IMR-90 (cell line): Measurements from ENCODE around the gene SFTA2. TPM values are rescaled to one million over a fixed set of nuclear protein-coding genes. Genes with fewer than 3 reads are reported as not detected.

Experiments used
- ATAC-seq: fragments of 200-7000 bp; cut with Tn5 transposase; 2 replicates; pipeline ENCODE4 v1.9.1; 2020; ENCODE audit warnings: low read depth, mild to moderate bottlenecking, moderate library complexity
- BruUV-seq: library from RNA; stranded (reverse); fragments of 400-500 nt; replicated peaks from 2 replicates; lab custom pipeline; 2021; lab: Mats Ljungman, UMichigan
- CTCF ChIA-PET: fragments of 300-600 bp; formaldehyde crosslinking; extraction: SDS; loops from one replicate; lab custom pipeline; 2021; ENCODE audit warnings: antibody characterized with exemption; lab: Yijun Ruan, JAX
- POLR2A ChIA-PET: fragments of 300-600 bp; sonication (Branson Sonifier 250); formaldehyde crosslinking; loops from one replicate; lab custom pipeline; 2022; ENCODE audit warnings: antibody characterized with exemption; ENCODE audit not compliant: unreplicated experiment; lab: Charles Lee
- DNase-seq: peaks from one replicate; pipeline ENCODE4 v3.0.0; 2013
- H2AFZ ChIP-seq: replicated peaks from 2 replicates; pipeline ENCODE3; 2013; ENCODE audit warnings: low read length, mild to moderate bottlenecking; ENCODE audit not compliant: poor library complexity
- H2AK5ac ChIP-seq: 2 replicates; pipeline ENCODE4 v1.6.1; 2013; ENCODE audit warnings: low read depth, low read length, inconsistent platforms
- H2AK9ac ChIP-seq: replicated peaks from 2 replicates; pipeline ENCODE3; 2013; ENCODE audit warnings: mild to moderate bottlenecking, low read depth, low read length, moderate library complexity; ENCODE audit not compliant: poor library complexity
- H2BK120ac ChIP-seq: 2 replicates; pipeline ENCODE4 v1.6.1; 2013; ENCODE audit warnings: low read depth, low read length, inconsistent platforms
- H2BK15ac ChIP-seq: 3 replicates; pipeline ENCODE4 v1.6.1; 2013; ENCODE audit warnings: low read depth, low read length, inconsistent platforms
- H2BK20ac ChIP-seq: 2 replicates; pipeline ENCODE4 v1.6.1; 2013; ENCODE audit warnings: low read depth, mild to moderate bottlenecking, inconsistent platforms, low read length, moderate library complexity
- H2BK5ac ChIP-seq: 2 replicates; pipeline ENCODE4 v1.6.1; 2013; ENCODE audit warnings: mild to moderate bottlenecking, low read depth, low read length, inconsistent platforms; ENCODE audit not compliant: poor library complexity, severe bottlenecking
- H3K14ac ChIP-seq: replicated peaks from 2 replicates; pipeline ENCODE4 v1.6.1; 2013; ENCODE audit warnings: low read depth, low read length, inconsistent platforms
- H3K18ac ChIP-seq: 2 replicates; pipeline ENCODE4 v1.6.1; 2013; ENCODE audit warnings: low read depth, low read length, control low read depth
- H3K23ac ChIP-seq: 2 replicates; pipeline ENCODE4 v1.6.1; 2013; ENCODE audit warnings: low read depth, low read length, inconsistent platforms
- H3K27ac ChIP-seq: 2 replicates; pipeline ENCODE4 v1.5.1; 2013; ENCODE audit warnings: mild to moderate bottlenecking, control low read depth, low read length; ENCODE audit not compliant: insufficient read depth
- H3K27me3 ChIP-seq: 2 replicates; pipeline ENCODE4 v1.6.1; 2013; ENCODE audit warnings: low read length; ENCODE audit not compliant: control insufficient read depth, insufficient read depth
- H3K36me3 ChIP-seq: 2 replicates; pipeline ENCODE4 v1.6.1; 2013; ENCODE audit warnings: low read length, mixed read lengths; ENCODE audit not compliant: control insufficient read depth, insufficient read depth
- H3K4ac ChIP-seq: 2 replicates; pipeline ENCODE4 v1.6.1; 2013; ENCODE audit warnings: low read depth, low read length, inconsistent platforms
- H3K4me1 ChIP-seq: 2 replicates; pipeline ENCODE4 v1.6.1; 2013; ENCODE audit warnings: low read length, mixed read lengths; ENCODE audit not compliant: control insufficient read depth, insufficient read depth
- H3K4me2 ChIP-seq: 2 replicates; pipeline ENCODE4 v1.6.1; 2013; ENCODE audit warnings: low read depth, mild to moderate bottlenecking, control low read depth, low read length, moderate library complexity
- H3K4me3 ChIP-seq: 2 replicates; pipeline ENCODE4 v1.5.1; 2013; ENCODE audit warnings: low read depth, mild to moderate bottlenecking, control low read depth, low read length, moderate library complexity; ENCODE audit not compliant: insufficient read depth
- H3K56ac ChIP-seq: 2 replicates; pipeline ENCODE4 v1.6.1; 2013; ENCODE audit warnings: low read length, inconsistent platforms; ENCODE audit not compliant: insufficient read depth; ENCODE audit errors: extremely low read depth
- H3K79me1 ChIP-seq, 2 experiments: 2 replicates each; pipeline ENCODE4 v1.6.1; 2013; ENCODE audit warnings: low read length in 2 of 2, inconsistent platforms in 1 of 2, low read depth in 1 of 2
- H3K9ac ChIP-seq: 2 replicates; pipeline ENCODE4 v1.6.1; 2013; ENCODE audit warnings: low read depth, low read length, control low read depth
- H3K9me1 ChIP-seq: 2 replicates; pipeline ENCODE4 v1.6.1; 2013; ENCODE audit warnings: low read length, inconsistent platforms; ENCODE audit not compliant: insufficient read depth
- H3K9me3 ChIP-seq: 2 replicates; pipeline ENCODE4 v1.6.1; 2013; ENCODE audit warnings: low read length; ENCODE audit not compliant: control insufficient read depth, insufficient read depth
- H4K20me1 ChIP-seq: 2 replicates; pipeline ENCODE4 v1.6.1; 2013; ENCODE audit warnings: low read length, inconsistent platforms; ENCODE audit not compliant: insufficient read depth
- H4K5ac ChIP-seq: 2 replicates; pipeline ENCODE4 v1.6.1; 2013; ENCODE audit warnings: mild to moderate bottlenecking, low read depth, low read length, control low read depth
- H4K8ac ChIP-seq, 2 experiments: 2 replicates each; pipeline ENCODE4 v1.6.1; 2013; ENCODE audit warnings: low read depth in 2 of 2, low read length in 2 of 2, control low read depth in 1 of 2, inconsistent platforms in 1 of 2
- H4K91ac ChIP-seq: 2 replicates; pipeline ENCODE4 v1.6.1; 2013; ENCODE audit warnings: low read depth, low read length, inconsistent platforms; ENCODE audit not compliant: insufficient read depth
- BHLHE40 ChIP-seq: fragments of 150-350 bp; IDR thresholded peaks from 2 replicates; pipeline ENCODE4 v1.6.1; 2016; ENCODE audit warnings: mild to moderate bottlenecking, low read depth, low read length
- CHD1 ChIP-seq: IDR thresholded peaks from 2 replicates; pipeline ENCODE4 v1.6.1; 2012; ENCODE audit warnings: low read depth, low read length, improper control_type of control experiment
- CTCF ChIP-seq: conservative IDR thresholded peaks from 2 replicates; pipeline ENCODE4 v1.5.1; 2012; ENCODE audit warnings: mild to moderate bottlenecking, low read depth, low read length, improper control_type of control experiment
- ELK1 ChIP-seq: fragments of 150-350 bp; IDR thresholded peaks from 2 replicates; pipeline ENCODE4 v1.6.1; 2016; ENCODE audit warnings: low read depth, mild to moderate bottlenecking, low read length, moderate library complexity, borderline replicate concordance
- FOS ChIP-seq: fragments of 150-350 bp; IDR thresholded peaks from 2 replicates; pipeline ENCODE4 v1.6.1; 2016; ENCODE audit warnings: low read depth, low read length
- MAFK ChIP-seq: IDR thresholded peaks from 2 replicates; pipeline ENCODE4 v1.6.1; 2012; ENCODE audit warnings: low read depth, low read length, improper control_type of control experiment
- MAZ ChIP-seq: IDR thresholded peaks from 2 replicates; pipeline ENCODE4 v1.6.1; 2012; ENCODE audit warnings: low read depth, mild to moderate bottlenecking, low read length, improper control_type of control experiment, moderate library complexity, borderline replicate concordance
- MXI1 ChIP-seq: IDR thresholded peaks from 2 replicates; pipeline ENCODE4 v1.6.1; 2012; ENCODE audit warnings: low read depth, mild to moderate bottlenecking, low read length, moderate library complexity, borderline replicate concordance
- NFE2L2 ChIP-seq: fragments of 150-350 bp; IDR thresholded peaks from 2 replicates; pipeline ENCODE4 v1.6.1; 2016; ENCODE audit warnings: low read depth, mild to moderate bottlenecking, low read length
- POLR2A ChIP-seq: IDR thresholded peaks from 2 replicates; pipeline ENCODE4 v1.6.1; 2012; ENCODE audit warnings: mild to moderate bottlenecking, low read depth, low read length
- RAD21 ChIP-seq: IDR thresholded peaks from 2 replicates; pipeline ENCODE4 v1.6.1; 2012; ENCODE audit warnings: low read length, improper control_type of control experiment
- RCOR1 ChIP-seq: IDR thresholded peaks from 2 replicates; pipeline ENCODE4 v1.6.1; 2012; ENCODE audit warnings: mild to moderate bottlenecking, low read length, improper control_type of control experiment; ENCODE audit not compliant: insufficient replicate concordance
- RFX5 ChIP-seq: IDR thresholded peaks from 2 replicates; pipeline ENCODE4 v1.8.0; 2012; ENCODE audit warnings: low read depth, mild to moderate bottlenecking, low read length, moderate library complexity
- SMC3 ChIP-seq: fragments of 150-350 bp; IDR thresholded peaks from 2 replicates; pipeline ENCODE4 v1.6.1; 2016; ENCODE audit warnings: low read depth, mild to moderate bottlenecking, antibody characterized with exemption, low read length, moderate library complexity
- dilution Hi-C: fragments of 300-500 bp; cut with HindIII; formaldehyde crosslinking; loops from one replicate; pipeline ENCODE4 v1.14.3; 2018; ENCODE audit warnings: low sequenced_read_pairs; ENCODE audit not compliant: unreplicated experiment
- in situ Hi-C: fragments of 300-500 bp; cut with MboI; formaldehyde crosslinking; loops from 3 replicates; pipeline ENCODE4 v1.14.3; 2019; ENCODE audit warnings: low sequenced_read_pairs, inconsistent platforms, mixed read lengths
- intact Hi-C: fragments of 100-400 bp; cut with micrococcal nuclease; formaldehyde crosslinking; loops from 2 replicates; pipeline ENCODE4 v1.10.0; 2022
- polyA plus RNA-seq, 3 experiments: library from polyadenylated mRNA; depleted of rRNA; stranded (reverse); fragments of >200 nt; gene quantifications; 2 replicates each; pipeline ENCODE4 v1.2.3, GENCODE V29; 2012; ENCODE audit warnings: low replicate concordance in 1 of 3
- total RNA-seq: library from RNA; depleted of rRNA; stranded (reverse); fragments of >200 nt; gene quantifications from 2 replicates; pipeline ENCODE4 v1.2.3, GENCODE V29; 2012
- TF ChIP-seq, protein P1 (sequence below): fragments of 150-350 bp; IDR thresholded peaks from 2 replicates; pipeline ENCODE4 v1.6.1; 2017; ENCODE audit warnings: mild to moderate bottlenecking, antibody characterized with exemption, low read length, low read depth

SFTA2 gene
- total and polyA plus RNA-seq, 2 of the 4 experiments (the other 2 are of a cell fraction), result not detected

GRCh38 chr6:30901436-30901835 is 30.5 kb downstream of the SFTA2 start:
- H3K56ac ChIP-seq, result no peak overlapping the region
- TF ChIP-seq POLR2A, result no peak
- no peak for TF ChIP-seq FOS
- no peak for TF ChIP-seq CTCF
- TF ChIP-seq BHLHE40, result no peak
- no peak for TF ChIP-seq MAFK
- no peak for TF ChIP-seq CHD1
- no peak for TF ChIP-seq NFE2L2
- TF ChIP-seq, protein P1, sequence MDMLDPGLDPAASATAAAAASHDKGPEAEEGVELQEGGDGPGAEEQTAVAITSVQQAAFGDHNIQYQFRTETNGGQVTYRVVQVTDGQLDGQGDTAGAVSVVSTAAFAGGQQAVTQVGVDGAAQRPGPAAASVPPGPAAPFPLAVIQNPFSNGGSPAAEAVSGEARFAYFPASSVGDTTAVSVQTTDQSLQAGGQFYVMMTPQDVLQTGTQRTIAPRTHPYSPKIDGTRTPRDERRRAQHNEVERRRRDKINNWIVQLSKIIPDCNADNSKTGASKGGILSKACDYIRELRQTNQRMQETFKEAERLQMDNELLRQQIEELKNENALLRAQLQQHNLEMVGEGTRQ, result no peak
- no peak for TF ChIP-seq ELK1
- TF ChIP-seq RAD21, result no peak
- no peak for TF ChIP-seq SMC3
- TF ChIP-seq MAZ, result no peak
- no peak for TF ChIP-seq MXI1
- no peak for TF ChIP-seq RFX5
- no peak for TF ChIP-seq RCOR1
- H3K4me2 ChIP-seq, result no peak overlapping the region
- no TSS peak for BruUV-seq
- no peak overlapping the region for H2BK5ac ChIP-seq
- dilution Hi-C loops (no loop called here), in situ Hi-C loops (no loop called here), intact Hi-C loops (no loop called here)
- H3K9me3 ChIP-seq, result no peaks in the 10 kb centered on the region
- POLR2A ChIA-PET, result interaction anchor here (0.6 kb wide), 1 partner anchor 13 kb away, joined by 3 read pairs; no protein-coding TSS in a partner anchor
- no peak overlapping the region for H4K5ac ChIP-seq
- no peak overlapping the region for H2AK5ac ChIP-seq
- no peak overlapping the region for H2AFZ ChIP-seq
- no peak overlapping the region for H3K9ac ChIP-seq
- H2AK9ac ChIP-seq, result no peak overlapping the region
- DNase-seq, result no peak
- no peak overlapping the region for H3K18ac ChIP-seq
- no peak overlapping the region for H3K4ac ChIP-seq
- no peak overlapping the region for H3K4me3 ChIP-seq
- no peak overlapping the region for H4K8ac ChIP-seq
- H2BK20ac ChIP-seq, result no peak overlapping the region
- no peaks in the 10 kb centered on the region for H3K79me1 ChIP-seq
- ATAC-seq, result no peak
- H3K27me3 ChIP-seq, result no peaks in the 10 kb centered on the region
- no peak overlapping the region for H4K91ac ChIP-seq
- H2BK120ac ChIP-seq, result no peak overlapping the region
- H3K27ac ChIP-seq, result no peak overlapping the region
- no peaks in the 10 kb centered on the region for H3K4me1 ChIP-seq
- H2BK15ac ChIP-seq, result no peak overlapping the region
- H3K14ac ChIP-seq, result no peak overlapping the region
- no peaks in the 10 kb centered on the region for H3K9me1 ChIP-seq
- no peaks in the 10 kb centered on the region for H4K20me1 ChIP-seq
- peaks cover 32% of the 10 kb centered on the region for H3K36me3 ChIP-seq
- H3K23ac ChIP-seq, result no peak overlapping the region
- CTCF ChIA-PET, result no interaction called here
